GM08714 (cell line): ENCODE measurements around the gene CEACAM18.
"Not testable (repeated sequence)": the region's sequence is repeated elsewhere in the genome, so short reads cannot be mapped to it uniquely, and the experiment has no call there.

Source experiments
- H3K4me3 ChIP-seq: fragments of 200-500 bp; sonication (Bioruptor generic); 2 replicates; pipeline ENCODE4 v1.5.1; 2014; ENCODE audit warnings: mild to moderate bottlenecking, low read length, inconsistent platforms
- ZNF274 ChIP-seq: IDR thresholded peaks from 2 replicates; pipeline ENCODE4 v1.6.1; 2012; ENCODE audit warnings: mild to moderate bottlenecking, low read depth, low read length

Gene CEACAM18

DNA sequence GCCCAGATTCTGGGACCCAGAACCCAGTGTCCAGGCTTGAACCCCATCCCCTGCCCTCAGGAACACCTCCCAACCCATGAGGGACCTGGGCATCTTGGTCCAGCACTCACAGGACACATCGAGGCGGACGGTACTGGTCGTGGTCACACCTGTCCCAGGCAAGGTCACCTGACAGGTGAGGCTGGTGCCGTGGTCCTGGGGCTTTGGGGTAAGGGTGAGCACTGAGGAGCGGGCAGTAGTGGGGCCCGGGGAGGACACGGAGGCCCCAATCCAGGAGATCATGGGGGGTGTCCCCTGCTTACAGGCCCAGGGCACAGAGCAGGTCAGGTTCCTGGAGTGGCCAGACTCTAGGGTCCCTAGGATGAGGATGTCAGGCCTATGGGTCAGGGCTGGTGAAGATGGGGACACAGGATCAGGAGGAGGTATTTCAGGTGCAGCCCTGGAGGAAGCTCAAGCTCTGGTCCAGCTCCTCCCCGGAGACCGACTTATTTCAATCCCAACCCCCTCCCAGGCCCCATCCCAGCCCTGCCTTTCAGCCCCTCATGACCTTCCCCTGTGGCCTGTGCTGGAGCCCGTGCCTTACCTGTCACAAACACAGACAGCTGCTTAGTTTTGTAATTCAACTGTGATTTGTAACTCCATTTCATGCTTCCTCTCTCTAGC, 20.9 kb upstream of the CEACAM18 start:
- H3K4me3 ChIP-seq, result no peak overlapping the region
- no peak for TF ChIP-seq ZNF274

DNA sequence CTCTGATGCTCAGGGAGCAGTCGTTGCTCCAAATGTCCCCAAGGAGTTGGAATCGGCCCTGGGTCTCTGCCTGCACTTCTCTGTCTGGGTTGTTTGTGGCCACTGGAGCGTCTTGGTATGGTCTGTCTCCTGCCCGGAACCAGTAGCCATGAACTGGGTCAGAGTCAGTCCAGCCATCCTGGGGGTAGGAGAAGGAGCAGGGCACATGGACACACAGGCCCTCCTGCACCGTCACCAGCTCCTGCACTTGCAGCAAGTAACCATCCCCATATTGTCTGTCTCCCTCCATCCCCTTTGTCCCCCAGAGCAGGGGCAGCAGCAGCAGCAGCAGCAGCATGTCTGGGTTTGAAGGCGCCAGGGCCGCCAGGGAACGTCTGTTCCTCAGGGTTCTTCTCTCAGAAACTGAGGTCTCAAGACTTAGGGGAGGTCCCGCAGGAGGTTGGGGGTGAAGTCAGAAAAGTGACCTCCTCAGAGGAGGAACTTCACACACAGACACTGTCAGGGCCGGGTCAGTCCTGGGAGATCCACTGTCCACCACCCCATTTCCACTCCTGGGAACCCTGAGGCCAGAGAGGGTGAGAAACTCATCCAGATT, 20.2 kb upstream of the CEACAM18 start, which contains the start of gene SIGLEC8:
Gene SIGLEC8, minus strand, starts transcription at position 404 of the 595 bp plus-strand sequence. Its CDS starts 67 bp downstream, at position 337.
- no peak for TF ChIP-seq ZNF274
- H3K4me3 ChIP-seq, result no peak within 1 kb of the TSS

DNA sequence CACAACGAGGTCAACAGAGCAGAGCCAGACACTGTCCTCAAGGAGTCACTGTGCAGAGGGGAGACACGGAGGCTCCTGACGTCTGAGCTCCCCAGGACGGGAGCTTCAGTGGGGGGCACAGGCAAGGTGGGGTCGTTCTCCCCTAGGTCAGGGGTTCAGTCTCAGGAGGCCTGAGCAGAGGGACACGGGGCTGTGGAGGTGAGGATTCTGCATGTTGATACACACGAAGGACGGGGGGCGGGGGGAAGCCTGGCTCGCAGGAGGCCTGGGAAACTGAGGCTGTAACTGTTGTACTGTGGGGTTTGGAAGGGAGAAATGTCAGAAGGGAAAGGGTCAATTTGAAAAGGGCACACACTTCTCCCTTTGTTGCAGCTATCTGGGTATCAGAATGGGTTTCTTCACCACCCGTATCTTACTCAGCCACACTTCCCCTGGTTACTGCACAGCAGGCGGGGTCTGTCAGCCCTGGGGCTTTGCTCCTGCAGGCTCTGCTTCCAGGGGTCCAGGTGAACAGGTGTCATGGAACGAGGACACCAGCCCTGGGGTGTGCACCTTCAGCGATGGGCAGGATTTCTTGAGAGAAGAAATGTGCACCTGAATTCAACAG, 19.3 kb upstream of the CEACAM18 start:
- no peak overlapping the region for H3K4me3 ChIP-seq
- no peak for TF ChIP-seq ZNF274

DNA sequence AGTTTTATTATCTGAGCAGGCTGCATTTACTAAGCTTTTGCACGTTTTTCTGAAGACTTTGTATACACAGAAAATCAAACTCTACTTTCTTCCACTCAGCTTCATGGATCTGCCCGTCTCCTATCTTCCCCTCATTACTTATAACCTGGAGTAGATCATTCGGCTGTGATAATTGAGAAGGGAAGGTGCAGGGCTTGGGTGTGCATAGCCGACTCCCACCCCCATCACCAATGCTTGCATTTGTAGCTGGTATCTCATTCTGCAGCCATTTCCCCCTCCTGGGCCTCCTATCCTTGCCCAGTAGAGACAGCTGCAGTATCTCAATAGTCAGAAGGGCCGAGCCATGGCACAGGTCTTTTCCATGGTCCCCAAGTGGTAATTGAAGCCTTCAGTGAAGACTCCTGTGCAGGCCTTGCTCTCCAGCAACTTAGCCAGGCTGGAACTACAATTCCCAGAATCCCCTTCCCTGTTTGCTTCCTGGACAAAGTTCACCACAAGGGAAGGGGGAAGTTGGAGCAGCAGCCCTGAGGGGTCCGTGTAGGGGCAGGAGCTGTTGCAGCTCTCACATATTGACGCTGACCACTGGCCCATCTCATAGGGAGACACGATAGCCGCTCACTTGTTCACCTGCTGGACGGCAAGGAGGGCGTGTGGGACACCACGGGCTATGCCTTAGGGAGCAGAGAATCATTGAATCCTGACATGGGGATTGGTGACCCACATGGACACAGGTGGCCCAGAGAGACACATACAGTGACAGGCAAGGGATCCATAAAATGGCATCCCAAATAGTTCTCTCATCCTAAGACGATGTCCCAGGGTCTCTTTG, 18.0 kb upstream of the CEACAM18 start:
- no peak overlapping the region for H3K4me3 ChIP-seq
- TF ChIP-seq ZNF274, result no peak

DNA sequence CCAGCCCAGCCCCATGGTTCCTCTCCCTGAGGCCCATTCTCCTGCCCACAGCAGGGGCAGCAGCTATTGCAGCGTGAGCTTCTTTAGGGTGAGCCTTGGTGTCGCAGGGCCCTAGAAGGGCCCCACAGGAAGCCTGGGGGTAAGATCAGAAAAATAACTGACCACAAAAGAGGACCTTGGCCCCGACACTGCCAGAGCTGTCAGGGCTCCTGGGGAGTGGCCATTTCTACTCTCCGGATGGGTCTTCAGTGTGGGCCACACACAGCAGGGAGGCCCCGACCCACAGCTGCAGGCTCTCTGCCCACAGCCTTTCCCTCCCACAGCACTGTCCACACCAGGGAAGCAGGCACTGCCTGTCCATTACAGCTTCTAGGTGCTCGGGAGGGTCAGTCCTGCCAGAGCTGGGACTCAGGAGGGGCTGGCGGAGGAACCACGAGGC, 16.6 kb upstream of the CEACAM18 start:
- no peak for TF ChIP-seq ZNF274
- H3K4me3 ChIP-seq, result no peak overlapping the region

DNA sequence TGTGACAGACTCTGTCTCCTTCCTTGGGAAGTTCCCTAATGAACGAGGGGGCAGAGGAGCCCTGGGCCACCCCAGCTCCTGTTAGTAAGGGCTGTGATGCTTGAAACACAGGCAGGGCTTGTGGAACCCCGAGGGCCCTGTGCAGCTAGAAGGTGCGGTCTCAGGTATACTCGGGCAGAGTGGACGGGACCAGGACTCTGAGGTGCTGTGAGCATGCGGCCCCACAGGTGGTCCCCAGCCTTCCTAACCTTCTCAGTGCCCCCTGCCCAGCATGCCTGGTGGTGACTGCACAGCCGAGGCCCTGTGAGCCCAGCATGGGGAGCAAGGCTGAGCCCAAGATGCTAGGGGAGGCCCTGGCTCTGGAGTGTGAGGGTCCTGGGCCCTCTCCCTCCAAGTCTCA, 16.1 kb upstream of the CEACAM18 start:
- H3K4me3 ChIP-seq, result no peak overlapping the region
- no peak for TF ChIP-seq ZNF274

DNA sequence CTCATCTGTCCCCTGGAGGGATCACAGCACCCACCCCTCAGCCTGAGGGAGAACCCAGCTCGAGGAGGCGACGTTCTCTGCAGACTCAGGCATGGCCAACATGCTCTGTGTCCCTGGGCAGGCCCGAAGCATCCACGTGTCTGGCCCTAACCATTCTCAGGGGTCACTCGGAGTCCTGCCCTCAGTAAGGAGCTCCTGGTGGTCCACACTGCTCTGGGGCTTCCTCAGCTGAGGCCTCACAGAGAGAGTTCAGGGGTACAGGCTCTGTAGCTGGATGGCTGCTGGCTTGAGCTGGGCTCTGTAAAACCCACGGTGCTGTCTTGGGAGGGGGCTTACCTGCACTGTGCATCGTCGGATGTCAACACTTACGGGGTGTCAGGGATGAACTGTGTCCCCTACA, 15.7 kb upstream of the CEACAM18 start:
- no peak overlapping the region for H3K4me3 ChIP-seq
- TF ChIP-seq ZNF274, result no peak

DNA sequence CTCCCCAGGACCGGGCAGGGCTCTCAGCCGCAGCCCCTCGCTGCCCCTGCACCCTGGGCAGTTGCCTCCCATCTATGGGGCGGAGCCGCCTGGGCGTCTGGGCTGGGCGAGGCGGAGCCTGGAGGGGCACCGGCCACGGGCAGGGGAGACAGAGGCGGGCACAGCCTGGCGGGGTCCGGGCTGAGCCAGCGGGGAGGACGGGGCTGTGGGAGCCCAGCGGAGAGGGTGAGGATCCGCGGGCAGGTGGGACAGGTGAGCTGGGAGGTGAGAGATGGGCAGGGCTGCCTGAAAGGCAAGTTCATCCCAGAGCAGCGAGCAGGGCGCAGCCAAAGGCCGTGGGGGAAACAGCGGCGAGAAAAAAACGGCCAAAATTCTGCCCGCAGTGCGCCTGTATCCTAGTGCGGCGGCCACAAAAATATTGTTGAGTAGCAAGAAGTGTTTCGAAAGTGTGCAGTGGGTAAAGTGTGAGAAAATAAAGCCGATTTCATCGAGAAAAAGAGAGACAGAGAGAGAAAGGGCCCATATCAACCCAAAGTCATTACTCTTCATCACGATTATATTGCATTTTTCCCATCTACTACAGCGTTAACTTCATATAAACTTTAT, 14.3 kb upstream of the CEACAM18 start:
- H3K4me3 ChIP-seq, result not testable (repeated sequence)

DNA sequence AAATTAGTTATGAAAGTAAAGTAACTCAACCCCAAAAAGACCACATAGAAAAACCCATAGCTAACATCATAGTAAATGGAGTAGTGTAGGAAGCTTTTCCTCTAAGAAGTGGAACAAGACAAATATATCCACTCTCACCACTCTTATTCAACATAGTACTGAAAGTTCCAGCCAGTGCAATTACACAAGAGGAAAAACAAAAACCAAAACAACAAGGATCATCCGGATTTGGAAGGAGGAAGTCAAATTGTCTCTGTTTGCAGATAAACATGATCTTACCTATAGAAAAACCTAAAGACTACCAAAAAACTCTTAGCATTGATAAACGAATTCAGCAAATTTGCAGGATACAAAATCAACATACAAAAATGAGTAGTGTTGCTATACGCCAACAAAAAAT, 11.6 kb upstream of the CEACAM18 start:
- no peak overlapping the region for H3K4me3 ChIP-seq
- TF ChIP-seq ZNF274, result no peak

DNA sequence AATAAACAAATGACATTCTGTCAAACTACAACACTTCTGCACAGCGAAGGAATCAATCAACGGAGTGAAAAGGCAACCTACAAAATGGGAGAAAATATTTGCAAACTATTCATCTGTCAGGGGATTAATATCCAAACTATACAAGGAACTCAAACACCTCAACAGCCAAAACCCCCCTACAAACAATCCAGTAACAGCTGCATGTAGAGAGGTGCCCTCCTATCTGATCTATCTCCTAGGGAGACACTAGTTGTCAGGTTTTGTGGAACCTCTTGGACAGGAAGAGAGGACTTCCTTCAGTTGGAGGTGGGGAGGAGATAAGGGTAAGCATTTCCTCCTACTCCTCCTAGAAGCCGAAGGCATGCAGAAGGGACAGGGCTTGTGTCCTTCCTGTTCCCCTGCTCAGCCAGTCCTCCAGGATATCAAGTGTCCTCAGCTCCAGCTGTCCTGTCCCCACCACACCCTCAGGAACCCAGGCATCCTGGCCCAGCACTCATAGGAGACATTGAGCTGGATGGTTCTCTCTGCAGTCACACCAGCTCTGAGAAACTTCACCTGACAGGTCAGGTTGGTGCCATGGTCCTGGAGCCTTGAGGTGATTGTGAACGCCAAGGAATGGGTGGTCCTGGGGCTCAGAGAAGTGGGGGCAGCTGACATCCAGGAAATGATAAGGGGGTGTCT, 10.3 kb upstream of the CEACAM18 start:
- no peak overlapping the region for H3K4me3 ChIP-seq

DNA sequence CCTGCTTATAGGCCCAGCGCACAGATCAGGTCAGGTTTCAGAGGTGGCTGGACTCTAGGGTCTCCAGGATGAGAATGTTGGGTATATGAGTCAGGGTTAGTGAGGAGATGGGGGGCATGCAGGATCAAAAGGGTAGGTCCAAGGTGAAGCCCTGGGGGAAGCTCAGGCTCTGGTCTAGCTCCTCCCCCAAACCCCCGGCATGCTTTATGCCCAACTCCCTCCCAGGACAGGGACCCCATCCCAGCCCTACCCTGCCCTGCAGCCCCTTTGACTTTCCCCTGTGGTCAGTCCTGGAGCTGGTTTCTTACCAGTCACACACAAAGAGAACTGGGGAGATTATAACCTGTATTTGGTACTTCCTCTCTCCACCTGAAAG, 9.8 kb upstream of the CEACAM18 start:
- no peak overlapping the region for H3K4me3 ChIP-seq
- no peak for TF ChIP-seq ZNF274

More for the DNA sequence above, 10.3 kb upstream of the CEACAM18 start:
- TF ChIP-seq ZNF274, result no peak

DNA sequence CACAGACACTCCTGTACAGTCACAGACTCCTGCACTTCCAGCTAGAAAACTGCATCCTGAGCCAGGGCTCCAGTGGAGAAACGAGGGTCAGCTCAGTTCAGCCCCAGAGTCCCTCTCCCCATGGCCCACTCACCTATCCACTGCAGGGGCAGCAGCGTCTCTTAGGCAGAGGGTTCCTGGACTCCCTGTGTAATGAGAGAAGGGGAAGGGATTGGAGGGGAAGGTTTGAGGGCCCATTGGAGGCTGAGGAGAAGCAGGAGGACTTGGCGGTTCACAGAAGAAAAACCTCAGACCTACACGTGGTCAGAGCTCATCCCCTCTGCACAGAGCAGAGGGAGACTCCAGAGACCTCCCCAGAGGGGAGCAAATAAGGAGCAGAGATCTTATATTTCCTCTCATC, 9.2 kb upstream of the CEACAM18 start:
- TF ChIP-seq ZNF274, result no peak
- H3K4me3 ChIP-seq, result no peak overlapping the region

DNA sequence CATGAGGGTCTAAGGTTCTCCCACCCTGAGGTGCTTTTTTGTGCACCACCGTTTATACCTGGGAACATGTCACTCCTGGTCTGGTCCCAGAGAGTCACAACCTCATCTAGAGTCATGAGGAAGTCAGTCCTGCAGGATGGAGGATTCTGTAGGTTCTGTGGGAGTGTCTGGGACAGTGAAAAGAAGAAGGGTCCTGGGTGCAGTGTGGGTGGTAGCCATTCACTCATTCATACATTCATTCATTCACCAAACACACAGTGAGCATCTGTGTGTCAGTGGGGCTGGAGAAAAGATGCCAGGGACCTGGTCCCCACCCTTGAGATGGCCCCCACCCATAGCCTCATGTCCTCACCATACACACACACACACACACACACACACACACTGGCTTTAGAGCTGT, 8.7 kb upstream of the CEACAM18 start:
- TF ChIP-seq ZNF274, result no peak
- no peak overlapping the region for H3K4me3 ChIP-seq

DNA sequence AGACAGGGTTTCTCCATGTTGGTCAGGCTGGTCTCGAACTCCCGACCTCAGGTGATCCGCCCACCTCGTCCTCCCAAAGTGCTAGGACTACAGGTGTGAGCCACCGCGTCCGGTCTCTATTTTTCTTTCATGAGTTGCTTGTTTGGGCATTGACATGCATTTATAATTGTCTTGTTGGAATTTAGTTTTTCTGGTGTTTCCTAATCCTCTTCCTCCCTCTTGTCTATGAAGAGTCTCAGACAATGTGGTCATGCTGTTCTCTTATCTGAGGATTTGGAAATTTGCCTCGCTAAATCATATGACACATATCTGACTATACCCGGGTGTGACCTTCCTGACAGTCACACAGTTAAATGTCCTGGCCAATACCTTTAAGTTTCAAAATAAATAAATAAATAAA, 7.4 kb upstream of the CEACAM18 start:
- no peak overlapping the region for H3K4me3 ChIP-seq
- no peak for TF ChIP-seq ZNF274

DNA sequence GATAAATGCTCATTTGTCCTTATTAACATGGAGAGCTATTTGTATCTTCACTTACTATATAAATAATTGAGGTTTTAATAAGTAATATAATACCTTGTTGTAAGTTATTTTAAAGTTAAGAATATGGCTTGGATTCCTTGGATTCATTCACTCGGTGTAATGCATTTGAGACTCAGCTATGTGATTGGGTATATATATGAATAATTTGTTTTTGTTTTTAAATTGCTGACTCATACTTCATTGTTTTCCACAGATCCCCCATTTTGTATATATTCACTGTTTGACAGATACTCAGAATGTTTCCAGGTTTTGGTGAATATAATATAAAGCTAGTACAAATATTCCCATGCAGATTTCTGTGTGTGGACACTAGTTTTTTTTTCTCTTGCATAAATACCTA, 6.8 kb upstream of the CEACAM18 start:
- no peak for TF ChIP-seq ZNF274
- no peak overlapping the region for H3K4me3 ChIP-seq
